HEK293T (cell line): ENCODE measurements around the gene POLR3G.

Experiments
- CTCF ChIA-PET: fragments of 350-600 bp; formaldehyde crosslinking; extraction: SDS; loops from one replicate; lab custom pipeline; 2021; ENCODE audit warnings: antibody characterized with exemption, inconsistent platforms; lab: Yijun Ruan, JAX
- POLR2A ChIA-PET: fragments of 350-600 bp; formaldehyde crosslinking; extraction: SDS; loops from one replicate; lab custom pipeline; 2020; ENCODE audit warnings: antibody characterized with exemption, inconsistent platforms; lab: Yijun Ruan, JAX
- DNase-seq: peaks from one replicate; pipeline ENCODE4 v3.0.0; 2012; ENCODE audit warnings: mixed read lengths; ENCODE audit errors: extremely low spot score
- ARNT ChIP-seq: fragments of 450-650 bp; IDR thresholded peaks from 2 replicates; pipeline ENCODE4 v1.6.1; 2017; ENCODE audit warnings: mild to moderate bottlenecking
- BHLHE40 ChIP-seq: fragments of 450-650 bp; IDR thresholded peaks from 2 replicates; pipeline ENCODE4 v1.6.1; 2016; ENCODE audit warnings: mild to moderate bottlenecking, moderate library complexity, borderline replicate concordance
- CTBP1 ChIP-seq: fragments of 450-650 bp; IDR thresholded peaks from 2 replicates; pipeline ENCODE4 v1.6.1; 2016; ENCODE audit warnings: borderline replicate concordance
- ELF4 ChIP-seq: fragments of 450-650 bp; IDR thresholded peaks from 2 replicates; pipeline ENCODE4 v1.6.1; 2017; ENCODE audit warnings: antibody characterized with exemption
- FOXA1 ChIP-seq: fragments of 450-650 bp; IDR thresholded peaks from 2 replicates; pipeline ENCODE4 v1.6.1; 2016; ENCODE audit warnings: mild to moderate bottlenecking
- FOXK2 ChIP-seq: fragments of 450-650 bp; IDR thresholded peaks from 2 replicates; pipeline ENCODE4 v1.6.1; 2016; ENCODE audit warnings: mild to moderate bottlenecking
- FOXM1 ChIP-seq: fragments of 450-650 bp; IDR thresholded peaks from 2 replicates; pipeline ENCODE4 v1.6.1; 2017; ENCODE audit warnings: mild to moderate bottlenecking, borderline replicate concordance
- HDGF ChIP-seq: fragments of 450-650 bp; IDR thresholded peaks from 2 replicates; pipeline ENCODE4 v1.6.1; 2017; ENCODE audit warnings: antibody characterized with exemption, borderline replicate concordance
- L3MBTL2 ChIP-seq: fragments of 450-650 bp; conservative IDR thresholded peaks from 2 replicates; pipeline ENCODE4 v1.6.1; 2016; ENCODE audit warnings: mild to moderate bottlenecking
- LEF1 ChIP-seq: fragments of 450-650 bp; IDR thresholded peaks from 2 replicates; pipeline ENCODE4 v1.6.1; 2017; ENCODE audit warnings: mild to moderate bottlenecking, borderline replicate concordance
- NFRKB ChIP-seq: fragments of 450-650 bp; IDR thresholded peaks from 2 replicates; pipeline ENCODE4 v1.6.1; 2016; ENCODE audit warnings: mild to moderate bottlenecking, moderate library complexity
- SP1 ChIP-seq: fragments of 450-650 bp; IDR thresholded peaks from 2 replicates; pipeline ENCODE4 v1.6.1; 2017
- SUZ12 ChIP-seq: fragments of 450-650 bp; IDR thresholded peaks from 2 replicates; pipeline ENCODE4 v1.6.1; 2016; ENCODE audit warnings: mild to moderate bottlenecking
- TARDBP ChIP-seq: fragments of 450-650 bp; IDR thresholded peaks from 2 replicates; pipeline ENCODE4 v1.6.1; 2016
- ZNF384 ChIP-seq: fragments of 450-650 bp; IDR thresholded peaks from 2 replicates; pipeline ENCODE4 v1.6.1; 2016
- TF ChIP-seq, protein P1 (sequence below): fragments of 450-650 bp; IDR thresholded peaks from 2 replicates; pipeline ENCODE4 v1.6.1; 2016

POLR3G gene

DNA sequence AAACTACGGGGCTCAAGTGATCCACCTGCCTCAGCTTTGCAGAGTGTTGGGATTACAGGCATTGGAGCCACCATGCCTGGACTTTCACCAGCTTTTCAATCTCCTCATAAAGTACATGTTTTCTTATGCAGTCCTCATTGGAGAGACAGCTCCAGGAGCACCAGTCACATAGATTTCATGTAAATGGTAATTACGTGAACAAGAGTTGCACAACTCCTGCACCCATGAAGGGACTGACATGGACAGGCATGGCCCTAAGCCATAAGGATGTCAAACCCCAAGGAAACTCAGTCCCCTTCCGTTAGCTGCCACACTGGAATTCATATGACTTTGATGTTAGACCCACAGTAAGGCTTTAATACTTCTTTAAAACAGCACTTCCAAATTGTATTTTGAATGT lies 76.3 kb downstream of the POLR3G start:
- no peak for DNase-seq
- ChIA-PET POLR2A (interaction anchor here (1.6 kb wide), 1 partner anchor 141 kb away, joined by 4 read pairs; the partner anchor contains the start of gene CETN3), CTCF (interaction anchor here (0.5 kb wide), 1 partner anchor 96 kb away, joined by 3 read pairs; no protein-coding TSS in a partner anchor)

DNA sequence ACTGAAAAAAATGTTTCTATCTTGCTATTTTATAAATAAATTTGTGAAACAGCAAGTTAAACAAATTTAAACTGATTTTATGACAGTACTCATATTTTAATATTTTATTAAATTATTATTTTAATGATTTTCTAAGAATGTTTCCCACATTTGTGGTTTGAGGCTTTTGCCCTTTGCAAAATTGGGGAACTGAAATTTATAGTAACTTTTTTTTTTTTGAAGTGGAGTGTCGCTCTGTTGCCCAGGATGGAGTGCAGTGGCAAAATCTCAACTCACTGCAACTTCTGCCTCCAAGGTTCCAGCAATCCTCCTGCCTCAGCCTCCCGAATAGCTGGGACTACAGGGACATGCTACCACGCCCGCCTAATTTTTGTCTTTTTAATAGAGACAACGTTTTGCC lies 76.7 kb downstream of the POLR3G start:
- no peak for DNase-seq
- ChIA-PET POLR2A (no interaction called here), CTCF (interaction anchor here (0.6 kb wide), 1 partner anchor 19 kb away, joined by 6 read pairs; no protein-coding TSS in a partner anchor)
- no peak for TF ChIP-seq FOXM1

More for the DNA sequence above, 76.3 kb downstream of the POLR3G start:
- no peak for TF ChIP-seq ELF4
- no peak for TF ChIP-seq BHLHE40

DNA sequence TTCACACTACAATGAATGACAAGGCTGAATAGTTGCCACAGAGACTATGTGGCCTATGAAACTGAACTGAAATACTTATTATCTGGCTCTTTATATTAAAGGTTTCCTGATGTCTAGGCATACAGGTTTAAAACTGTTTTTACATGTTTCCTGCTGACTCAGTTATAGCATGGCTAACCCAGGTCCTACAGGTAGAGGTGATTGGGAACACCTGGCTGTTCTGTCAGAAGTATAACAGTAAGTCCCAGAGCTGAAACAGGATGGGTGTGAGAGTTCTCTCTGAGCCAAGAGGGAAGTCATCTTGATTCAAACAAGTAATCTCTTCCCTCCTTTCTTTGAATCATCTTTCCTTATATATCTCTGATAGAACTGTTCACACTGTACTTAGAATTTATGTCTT lies 79.0 kb downstream of the POLR3G start:
- TF ChIP-seq NFRKB, result no peak
- no peak for TF ChIP-seq FOXK2
- CTCF ChIA-PET, result no interaction called here
- DNase-seq, result no peak
- POLR2A ChIA-PET, result interaction anchor here (1.1 kb wide), 1 partner anchor 79 kb away, joined by 3 read pairs; the partner anchor contains the start of genes MBLAC2 and POLR3G

DNA sequence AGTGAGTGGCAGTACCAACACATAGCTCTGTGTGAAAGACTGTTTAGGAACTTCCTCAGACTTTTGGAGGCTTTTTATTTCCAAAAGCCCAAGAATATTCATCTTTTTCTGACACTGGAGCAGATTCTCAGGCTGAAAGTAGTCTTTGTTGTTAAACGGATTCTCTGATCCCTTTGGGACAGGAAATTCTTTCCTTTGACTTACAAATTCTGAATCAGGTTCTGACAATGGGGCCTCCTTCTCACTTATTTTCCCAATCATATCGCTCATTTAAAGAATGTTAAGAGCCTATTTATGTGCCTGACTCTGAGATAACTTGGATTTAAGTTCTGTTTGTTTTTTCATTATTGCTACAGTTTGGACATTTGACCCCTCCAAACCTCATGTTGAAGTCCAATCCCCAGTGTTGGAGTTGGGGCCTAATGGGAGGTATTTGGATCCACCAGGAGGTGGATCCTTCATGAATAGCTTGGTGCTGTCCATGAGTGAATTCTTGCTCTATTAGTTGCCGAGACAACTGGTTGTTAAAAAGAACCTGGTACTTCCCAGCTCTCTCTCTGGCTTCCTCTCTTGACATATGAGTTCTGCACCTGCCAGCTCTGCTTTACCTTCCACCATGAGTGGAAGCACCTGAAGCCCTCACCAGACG lies 79.8 kb downstream of the POLR3G start:
- ChIA-PET CTCF (no interaction called here), POLR2A (interaction anchor here (1.1 kb wide), 1 partner anchor 80 kb away, joined by 3 read pairs; the partner anchor contains the start of genes MBLAC2 and POLR3G)
- no peak for DNase-seq
- TF ChIP-seq SUZ12 (no peak), BHLHE40 (no peak), TARDBP (no peak), FOXK2 (no peak), ZNF384 (no peak), SP1 (no peak), ARNT (no peak), FOXM1 (no peak), HDGF (no peak), L3MBTL2 (no peak)

DNA sequence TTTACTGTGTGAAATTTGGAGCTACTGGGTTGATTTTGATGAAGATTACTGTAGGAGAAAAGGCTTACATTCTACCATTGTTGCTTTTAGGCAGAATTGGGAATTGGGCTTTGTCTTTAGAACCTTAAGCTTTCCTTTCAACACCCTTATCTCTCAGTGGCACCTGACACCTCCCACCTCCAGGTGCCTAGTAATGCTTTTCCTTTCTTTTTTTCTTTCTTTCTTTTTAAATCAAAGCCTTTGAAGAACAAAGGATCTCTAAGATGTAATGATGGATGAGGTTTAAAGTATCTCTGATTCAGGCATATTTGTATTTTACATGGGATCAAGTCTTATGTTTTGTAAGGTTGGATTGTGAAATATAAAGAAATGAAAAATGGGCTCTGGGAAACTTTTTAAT lies 81.0 kb downstream of the POLR3G start:
- ChIA-PET CTCF (no interaction called here), POLR2A (interaction anchor here (0.9 to 1.0 kb wide), 2 partner anchors 27 to 81 kb away, joined by 4 read pairs; partner anchors contain the start of genes LYSMD3, MBLAC2 and POLR3G)
- TF ChIP-seq ARNT (no peak), CTBP1 (no peak), FOXK2 (no peak), L3MBTL2 (no peak), SP1 (no peak)
- TF ChIP-seq, protein P1, sequence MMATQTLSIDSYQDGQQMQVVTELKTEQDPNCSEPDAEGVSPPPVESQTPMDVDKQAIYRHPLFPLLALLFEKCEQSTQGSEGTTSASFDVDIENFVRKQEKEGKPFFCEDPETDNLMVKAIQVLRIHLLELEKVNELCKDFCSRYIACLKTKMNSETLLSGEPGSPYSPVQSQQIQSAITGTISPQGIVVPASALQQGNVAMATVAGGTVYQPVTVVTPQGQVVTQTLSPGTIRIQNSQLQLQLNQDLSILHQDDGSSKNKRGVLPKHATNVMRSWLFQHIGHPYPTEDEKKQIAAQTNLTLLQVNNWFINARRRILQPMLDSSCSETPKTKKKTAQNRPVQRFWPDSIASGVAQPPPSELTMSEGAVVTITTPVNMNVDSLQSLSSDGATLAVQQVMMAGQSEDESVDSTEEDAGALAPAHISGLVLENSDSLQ, result no peak

DNA sequence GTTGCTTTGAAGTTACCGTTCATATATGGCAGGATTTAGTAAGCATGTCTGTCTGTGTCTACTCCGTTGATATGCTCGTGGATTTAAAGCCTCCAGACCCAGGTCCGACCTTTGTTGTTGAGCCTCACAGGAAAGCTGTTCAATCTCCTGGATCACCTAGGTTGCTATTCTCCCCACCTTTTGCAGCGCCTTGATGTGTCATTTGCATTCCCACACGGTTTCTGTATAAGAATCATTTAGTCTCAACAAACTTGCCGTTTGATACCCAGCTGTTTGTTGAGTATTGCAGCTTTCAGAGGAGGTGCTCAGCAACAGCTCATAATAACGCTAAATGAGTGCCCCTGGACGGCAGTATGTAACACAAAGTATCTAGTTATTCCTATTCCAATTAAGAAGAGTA lies 82.7 kb downstream of the POLR3G start:
- TF ChIP-seq ZNF384, result no peak
- TF ChIP-seq FOXA1, result no peak
- no peak for TF ChIP-seq NFRKB
- no peak for TF ChIP-seq ARNT
- no peak for TF ChIP-seq FOXK2
- TF ChIP-seq ELF4, result no peak
- TF ChIP-seq, protein P1, result no peak
- no peak for TF ChIP-seq SP1
- TF ChIP-seq SUZ12, result no peak
- no peak for TF ChIP-seq LEF1
- TF ChIP-seq TARDBP, result no peak
- no peak for TF ChIP-seq HDGF
- ChIA-PET CTCF (no interaction called here), POLR2A (interaction anchor here (0.6 to 2.3 kb wide), 7 partner anchors 10 to 147 kb away, joined by 3 to 11 read pairs (median 5); partner anchors contain the start of genes CETN3, MBLAC2 and POLR3G)
- DNase-seq, result no peak

More for the DNA sequence above, 81.0 kb downstream of the POLR3G start:
- no peak for DNase-seq

DNA sequence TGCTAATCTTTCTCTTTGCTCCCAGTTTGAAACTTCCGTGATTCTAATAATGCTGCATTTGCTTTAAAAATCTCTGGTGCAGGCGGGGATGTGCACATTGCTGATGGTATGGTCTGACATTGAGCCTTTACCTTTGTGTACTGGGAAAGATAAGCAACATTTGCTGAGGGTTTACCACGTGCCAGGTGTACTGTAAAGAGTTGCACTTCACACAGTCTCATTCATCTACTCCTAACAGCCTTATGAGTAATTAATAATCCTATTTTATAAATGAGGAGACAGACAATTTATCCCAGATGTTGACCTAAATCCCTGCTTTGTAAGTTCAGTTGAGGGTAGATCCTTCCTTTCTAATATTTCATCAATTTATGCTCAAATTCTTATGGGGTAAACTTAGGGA lies 83.2 kb downstream of the POLR3G start:
- no peak for DNase-seq
- ChIA-PET POLR2A (interaction anchor here (0.8 to 2.3 kb wide), 7 partner anchors 10 to 148 kb away, joined by 3 to 11 read pairs (median 5); partner anchors contain the start of genes CETN3, MBLAC2 and POLR3G), CTCF (no interaction called here)
- TF ChIP-seq SUZ12 (no peak), TARDBP (no peak), LEF1 (no peak), ZNF384 (no peak), L3MBTL2 (peak; percentile 42), HDGF (no peak), CTBP1 (no peak), SP1 (no peak)
